Middle frontal gyrus (tissue), 1 donor: Measurements from ENCODE around the gene DGKZ.

Source experiments
- DNase-seq: peaks from one replicate; pipeline ENCODE4 v3.0.0-alpha.2; 2015; ENCODE audit warnings: low spot score; ENCODE audit errors: extremely low spot score

Gene DGKZ

GRCh38 chr11:46345881-46346484, 1.3 kb upstream of the DGKZ start:
- DNase-seq = no peak

- no peak for DNase-seq
Observed at GRCh38 chr11:46347637-46348311, 511 bp downstream of the DGKZ start.

GRCh38 chr11:46348566-46349401, 1.5 kb downstream of the DGKZ start:
- no peak for DNase-seq

- DNase-seq = peak; percentile 30
Observed at GRCh38 chr11:46350695-46351094, 3.4 kb downstream of the DGKZ start.

GRCh38 chr11:46351148-46351547, 3.9 kb downstream of the DGKZ start:
- DNase-seq = no peak

- DNase-seq = no peak
Observed at GRCh38 chr11:46351606-46352005, 4.3 kb downstream of the DGKZ start.

GRCh38 chr11:46352063-46352841, 5.0 kb downstream of the DGKZ start:
- DNase-seq = no peak

- peak; percentile 32 for DNase-seq
Observed at GRCh38 chr11:46353698-46354097, 6.4 kb downstream of the DGKZ start.

- no peak for DNase-seq
Observed at GRCh38 chr11:46356924-46357482, 9.7 kb downstream of the DGKZ start.

GRCh38 chr11:46357483-46357936, 10.2 kb downstream of the DGKZ start:
- no peak for DNase-seq

- no peak for DNase-seq
Observed at GRCh38 chr11:46359953-46360352, 12.7 kb downstream of the DGKZ start.

- no peak for DNase-seq
Observed at GRCh38 chr11:46360878-46361277, 13.6 kb downstream of the DGKZ start.

- peak; percentile 56 for DNase-seq
Observed at GRCh38 chr11:46361283-46362155, 14.3 kb downstream of the DGKZ start.

GRCh38 chr11:46362156-46363030, 15.1 kb downstream of the DGKZ start:
- no peak for DNase-seq

- DNase-seq = no peak
Observed at GRCh38 chr11:46363031-46363407, 15.8 kb downstream of the DGKZ start.

- DNase-seq = peak; percentile 50
Observed at GRCh38 chr11:46363455-46364005, 16.3 kb downstream of the DGKZ start.

GRCh38 chr11:46364056-46364455, 16.8 kb downstream of the DGKZ start:
- DNase-seq = no peak

GRCh38 chr11:46364791-46365190, 17.5 kb downstream of the DGKZ start:
- DNase-seq = no peak

GRCh38 chr11:46366260-46366659, 19.0 kb downstream of the DGKZ start:
- DNase-seq = no peak
